NB4 (cell line): ENCODE measurements around the gene TCERG1L.

Source experiments
- DNase-seq: peaks from one replicate; pipeline ENCODE4 v3.0.0; 2010; ENCODE audit warnings: low read depth
- H3K4me3 ChIP-seq: one replicate; pipeline ENCODE4 v1.5.1; 2011; ENCODE audit warnings: mild to moderate bottlenecking, low read depth, low read length, moderate library complexity
- MAX ChIP-seq: IDR thresholded peaks from 2 replicates; pipeline ENCODE4 v1.6.1; 2011; ENCODE audit warnings: low read depth, low read length
- MYC ChIP-seq: IDR thresholded peaks from 2 replicates; pipeline ENCODE4 v1.6.1; 2011; ENCODE audit warnings: low read depth, low read length
- POLR2A ChIP-seq: IDR thresholded peaks from 2 replicates; pipeline ENCODE4 v1.6.1; 2011; ENCODE audit warnings: mild to moderate bottlenecking; ENCODE audit not compliant: insufficient read length; ENCODE audit errors: extremely low read depth
- TF ChIP-seq, protein P1 (sequence below): IDR thresholded peaks from one replicate; pipeline ENCODE4 v1.5.1; 2012; ENCODE audit warnings: low read depth, low read length

Gene TCERG1L

DNA sequence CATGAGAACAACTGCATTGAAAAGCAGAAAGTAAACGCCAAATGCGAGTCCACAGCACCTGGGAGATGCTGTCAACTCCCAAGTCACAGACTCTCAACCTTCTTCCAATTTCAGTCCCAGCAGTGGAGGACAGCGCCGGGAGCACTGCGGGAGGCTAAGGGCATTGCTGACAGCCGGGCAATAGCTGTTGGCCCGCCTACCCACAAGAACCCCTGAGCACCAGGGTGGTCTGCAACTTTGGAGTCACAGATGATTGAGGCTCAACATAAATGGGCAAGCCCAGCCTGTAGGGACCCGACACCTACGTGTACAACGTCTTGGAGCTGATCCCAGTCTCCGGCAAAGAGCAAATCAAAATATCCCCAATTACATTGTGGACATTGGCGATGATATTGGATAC, 262.9 kb downstream of the TCERG1L start:
- no peak overlapping the region for H3K4me3 ChIP-seq
- no peak for DNase-seq
- no peak for TF ChIP-seq POLR2A
- TF ChIP-seq, protein P1, sequence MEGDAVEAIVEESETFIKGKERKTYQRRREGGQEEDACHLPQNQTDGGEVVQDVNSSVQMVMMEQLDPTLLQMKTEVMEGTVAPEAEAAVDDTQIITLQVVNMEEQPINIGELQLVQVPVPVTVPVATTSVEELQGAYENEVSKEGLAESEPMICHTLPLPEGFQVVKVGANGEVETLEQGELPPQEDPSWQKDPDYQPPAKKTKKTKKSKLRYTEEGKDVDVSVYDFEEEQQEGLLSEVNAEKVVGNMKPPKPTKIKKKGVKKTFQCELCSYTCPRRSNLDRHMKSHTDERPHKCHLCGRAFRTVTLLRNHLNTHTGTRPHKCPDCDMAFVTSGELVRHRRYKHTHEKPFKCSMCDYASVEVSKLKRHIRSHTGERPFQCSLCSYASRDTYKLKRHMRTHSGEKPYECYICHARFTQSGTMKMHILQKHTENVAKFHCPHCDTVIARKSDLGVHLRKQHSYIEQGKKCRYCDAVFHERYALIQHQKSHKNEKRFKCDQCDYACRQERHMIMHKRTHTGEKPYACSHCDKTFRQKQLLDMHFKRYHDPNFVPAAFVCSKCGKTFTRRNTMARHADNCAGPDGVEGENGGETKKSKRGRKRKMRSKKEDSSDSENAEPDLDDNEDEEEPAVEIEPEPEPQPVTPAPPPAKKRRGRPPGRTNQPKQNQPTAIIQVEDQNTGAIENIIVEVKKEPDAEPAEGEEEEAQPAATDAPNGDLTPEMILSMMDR = no peak

DNA sequence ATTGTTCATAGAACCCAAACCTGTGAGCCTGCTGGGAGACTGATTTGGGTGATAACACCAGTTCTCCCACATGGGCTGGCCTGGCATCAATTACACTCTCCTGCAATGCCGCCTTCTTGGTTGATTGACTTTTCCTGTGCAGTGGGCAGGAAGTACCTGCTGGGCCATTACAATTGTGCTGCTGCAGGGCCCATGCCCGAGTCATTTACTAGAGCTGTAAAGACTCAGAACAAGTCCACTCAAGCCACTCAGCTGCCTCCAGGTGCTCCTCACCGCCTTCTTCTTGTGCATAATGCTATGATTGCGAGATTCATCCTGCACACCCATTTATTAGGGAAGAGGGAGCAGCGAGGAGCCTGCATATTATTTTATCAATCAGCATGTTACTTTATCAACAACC, 264.0 kb downstream of the TCERG1L start:
- TF ChIP-seq MAX (no peak), MYC (no peak), POLR2A (no peak)
- TF ChIP-seq, protein P1 = no peak
- H3K4me3 ChIP-seq = no peak overlapping the region
- DNase-seq = no peak

- no peak for DNase-seq
- TF ChIP-seq MAX (no peak), POLR2A (no peak), MYC (no peak)
- TF ChIP-seq, protein P1 = no peak
- no peak overlapping the region for H3K4me3 ChIP-seq
These were observed 265.3 kb downstream of the TCERG1L start for GRCh38 chr10:131046194-131046593.

DNA sequence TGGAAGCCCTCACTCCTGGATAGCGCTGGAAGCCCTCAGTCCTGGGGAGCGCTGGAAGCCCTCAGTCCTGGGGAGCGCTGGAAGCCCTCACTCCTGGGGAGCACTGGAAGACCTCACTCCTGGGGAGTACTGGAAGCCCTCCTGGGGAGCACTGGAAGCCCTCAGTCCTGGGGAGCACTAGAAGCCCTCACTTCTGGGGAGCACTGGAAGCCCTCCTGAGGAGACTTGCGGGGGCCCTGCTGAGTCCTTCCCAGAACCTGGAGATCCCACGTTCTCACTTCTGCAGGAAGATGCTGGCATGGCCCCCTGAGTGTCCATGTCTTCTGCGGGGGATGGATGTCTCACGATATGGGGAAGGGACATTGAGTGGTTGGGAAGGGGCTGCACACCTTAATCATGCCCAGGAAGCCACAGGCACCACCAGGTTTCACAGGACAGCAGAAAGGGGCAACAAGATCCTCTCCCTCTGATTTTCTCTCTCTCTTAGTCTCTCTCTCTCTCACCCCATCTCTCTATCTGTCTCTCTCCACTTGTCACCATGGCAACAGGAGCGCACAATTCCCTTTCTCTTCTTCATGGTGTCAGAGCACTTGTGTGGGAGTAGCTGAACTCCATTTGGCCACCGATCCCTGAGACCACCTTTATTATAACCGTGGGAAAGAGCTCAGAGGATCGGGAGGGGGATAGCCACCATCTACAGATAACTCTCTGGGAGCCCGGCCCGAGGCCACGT, 267.0 kb downstream of the TCERG1L start:
- no peak overlapping the region for H3K4me3 ChIP-seq
- DNase-seq = no peak
- TF ChIP-seq POLR2A (no peak), MYC (no peak), MAX (no peak)
- TF ChIP-seq, protein P1 = no peak

GRCh38 chr10:131043039-131043691, 268.4 kb downstream of the TCERG1L start:
- DNase-seq = no peak
- no peak for TF ChIP-seq MAX
- no peak for TF ChIP-seq MYC
- no peak for TF ChIP-seq POLR2A
- TF ChIP-seq, protein P1 = no peak
- no peak overlapping the region for H3K4me3 ChIP-seq
